ENCODE measurements around the gene NADSYN1. TPM values are rescaled to one million over a fixed set of nuclear protein-coding genes. Genes with fewer than 3 reads are reported as not detected.

The NADSYN1 gene
- total RNA-seq, 6 experiments from 2014 or later, result 39.3 to 48.0 (median 46.7) TPM

GRCh38 chr11:71476031-71476430 lies 23.0 kb downstream of the NADSYN1 start:
- TF ChIP-seq CTCF (IDR thresholded peaks at IDR 0.05), result no peak
- Mint-ChIP-seq H3K27me3 (ENCODE audit: insufficient read depth) (peaks cover 1% of the 10 kb centered on the region; the same call in 1 of the 2 replicates), H3K4me1 (ENCODE audit: low read depth) (no peaks in the 10 kb centered on the region), H3K27ac (no peak overlapping the region), H3K36me3 (ENCODE audit: low read depth) (peaks cover 28% of the 10 kb centered on the region; the same call in 1 of the 2 replicates), H3K9me3 (no peaks in the 10 kb centered on the region), H3K4me3 (no peak overlapping the region)
- no peak for DNase-seq

- Mint-ChIP-seq H3K4me3 (no peak overlapping the region), H3K9me3 (no peaks in the 10 kb centered on the region), H3K36me3 (ENCODE audit: low read depth) (peaks cover 32% of the 10 kb centered on the region), H3K27me3 (ENCODE audit: insufficient read depth) (peaks cover 1% of the 10 kb centered on the region; the same call in 1 of the 2 replicates), H3K27ac (no peak overlapping the region), H3K4me1 (ENCODE audit: low read depth) (no peaks in the 10 kb centered on the region)
- no peak for DNase-seq
- TF ChIP-seq CTCF (IDR thresholded peaks at IDR 0.05), result no peak
Observed at GRCh38 chr11:71476926-71477640, 24.1 kb downstream of the NADSYN1 start.

GRCh38 chr11:71477641-71478527 lies 24.9 kb downstream of the NADSYN1 start:
- peaks cover 1% of the 10 kb centered on the region; the same call in 1 of the 2 replicates for H3K27me3 Mint-ChIP-seq (ENCODE audit: insufficient read depth)
- H3K9me3 Mint-ChIP-seq, result no peaks in the 10 kb centered on the region
- H3K4me1 Mint-ChIP-seq (ENCODE audit: low read depth), result no peaks in the 10 kb centered on the region
- no peak overlapping the region for H3K4me3 Mint-ChIP-seq
- peaks cover 30% of the 10 kb centered on the region for H3K36me3 Mint-ChIP-seq (ENCODE audit: low read depth)
- no peak for TF ChIP-seq CTCF (IDR thresholded peaks at IDR 0.05)
- no peak for DNase-seq
- no peak overlapping the region for H3K27ac Mint-ChIP-seq

GRCh38 chr11:71478528-71478840 lies 25.5 kb downstream of the NADSYN1 start:
- DNase-seq, result no peak
- Mint-ChIP-seq H3K4me1 (ENCODE audit: low read depth) (no peaks in the 10 kb centered on the region), H3K4me3 (no peak overlapping the region), H3K27ac (no peak overlapping the region), H3K9me3 (no peaks in the 10 kb centered on the region), H3K27me3 (ENCODE audit: insufficient read depth) (peaks cover 1% of the 10 kb centered on the region), H3K36me3 (ENCODE audit: low read depth) (peaks cover 36% of the 10 kb centered on the region)
- TF ChIP-seq CTCF (IDR thresholded peaks at IDR 0.05), result no peak

- Mint-ChIP-seq H3K4me3 (no peak overlapping the region), H3K9me3 (no peaks in the 10 kb centered on the region), H3K27ac (no peak overlapping the region), H3K27me3 (ENCODE audit: insufficient read depth) (peaks cover 1% of the 10 kb centered on the region), H3K4me1 (ENCODE audit: low read depth) (no peaks in the 10 kb centered on the region), H3K36me3 (ENCODE audit: low read depth) (peaks cover 47% of the 10 kb centered on the region)
- no peak for DNase-seq
- no peak for TF ChIP-seq CTCF (IDR thresholded peaks at IDR 0.05)
Observed at GRCh38 chr11:71481101-71481960, 28.3 kb downstream of the NADSYN1 start.
